Progenitor cell of endocrine pancreas (in vitro differentiated cells): ENCODE data around the gene SPDYE4. TPM values are rescaled to one million over a fixed set of nuclear protein-coding genes. Genes with fewer than 3 reads are reported as not detected.

Experiments used
- DNase-seq: peaks from one replicate; pipeline ENCODE4 v3.0.0; 2021; ENCODE audit warnings: low spot score; ENCODE audit not compliant: unreplicated experiment
- H3K27ac Mint-ChIP-seq: 2 replicates; pipeline ENCODE4 v1.8.0; 2021; ENCODE audit warnings: mild to moderate bottlenecking, moderate library complexity, mixed read lengths
- H3K27me3 Mint-ChIP-seq: 2 replicates; pipeline ENCODE4 v1.8.0; 2021; ENCODE audit warnings: mixed read lengths
- H3K36me3 Mint-ChIP-seq: 2 replicates; pipeline ENCODE4 v1.8.0; 2022; ENCODE audit warnings: mixed read lengths; ENCODE audit not compliant: insufficient read depth
- H3K4me1 Mint-ChIP-seq: 2 replicates; pipeline ENCODE4 v1.8.0; 2021; ENCODE audit warnings: low read depth, mixed read lengths
- H3K4me3 Mint-ChIP-seq: 2 replicates; pipeline ENCODE4 v1.8.0; 2021; ENCODE audit warnings: low read depth, mild to moderate bottlenecking, moderate library complexity, mixed read lengths
- H3K9me3 Mint-ChIP-seq: 2 replicates; pipeline ENCODE4 v1.8.0; 2021; ENCODE audit warnings: low read depth, mixed read lengths
- CTCF ChIP-seq: fragments of 200-600 bp; sonication (generic); IDR thresholded peaks from one replicate; pipeline ENCODE4 v1.5.0; 2021; ENCODE audit warnings: antibody characterized with exemption, mild to moderate bottlenecking; ENCODE audit not compliant: unreplicated experiment
- total RNA-seq: library from RNA; stranded (reverse); gene quantifications from 2 replicates; pipeline ENCODE4 v1.2.1, GENCODE V29; 2021

Gene SPDYE4
- total RNA-seq, 1 donor from 2014 or later, result not detected

GRCh38 chr17:8757189-8757588 is 1.2 kb downstream of the SPDYE4 start:
- TF ChIP-seq CTCF, result no peak
- Mint-ChIP-seq H3K4me1 (no peaks in the 10 kb centered on the region), H3K4me3 (no peak overlapping the region), H3K27me3 (peaks cover 40% of the 10 kb centered on the region), H3K9me3 (peaks cover 5% of the 10 kb centered on the region), H3K36me3 (no peaks in the 10 kb centered on the region), H3K27ac (no peak overlapping the region)
- DNase-seq, result no peak

GRCh38 chr17:8755590-8756255 is 2.6 kb downstream of the SPDYE4 start:
- no peak for DNase-seq
- no peak overlapping the region for H3K27ac Mint-ChIP-seq

GRCh38 chr17:8754890-8755289 is 3.5 kb downstream of the SPDYE4 start:
- no peak overlapping the region for H3K4me3 Mint-ChIP-seq
- DNase-seq, result no peak
- peaks cover 37% of the 10 kb centered on the region for H3K27me3 Mint-ChIP-seq
- H3K4me1 Mint-ChIP-seq, result no peaks in the 10 kb centered on the region
- no peaks in the 10 kb centered on the region for H3K9me3 Mint-ChIP-seq
- no peak for TF ChIP-seq CTCF
- H3K27ac Mint-ChIP-seq, result no peak overlapping the region
- no peaks in the 10 kb centered on the region for H3K36me3 Mint-ChIP-seq

More at GRCh38 chr17:8755590-8756255, 2.6 kb downstream of the SPDYE4 start:
- TF ChIP-seq CTCF, result no peak
- Mint-ChIP-seq H3K36me3 (no peaks in the 10 kb centered on the region), H3K4me1 (no peaks in the 10 kb centered on the region), H3K4me3 (no peak overlapping the region), H3K27me3 (peaks cover 37% of the 10 kb centered on the region), H3K9me3 (no peaks in the 10 kb centered on the region)

GRCh38 chr17:8753976-8754440 is 4.3 kb downstream of the SPDYE4 start:
- Mint-ChIP-seq H3K27ac (no peak overlapping the region), H3K4me1 (no peaks in the 10 kb centered on the region), H3K9me3 (no peaks in the 10 kb centered on the region), H3K4me3 (no peak overlapping the region), H3K27me3 (peaks cover 37% of the 10 kb centered on the region), H3K36me3 (no peaks in the 10 kb centered on the region)
- DNase-seq, result no peak
- peak; percentile 68 for TF ChIP-seq CTCF

- Mint-ChIP-seq H3K36me3 (no peaks in the 10 kb centered on the region), H3K4me3 (no peak overlapping the region), H3K9me3 (no peaks in the 10 kb centered on the region), H3K27ac (no peak overlapping the region), H3K4me1 (no peaks in the 10 kb centered on the region), H3K27me3 (peaks cover 41% of the 10 kb centered on the region)
- TF ChIP-seq CTCF, result no peak
- DNase-seq, result no peak
These were observed 5.0 kb downstream of the SPDYE4 start for GRCh38 chr17:8753136-8753975.
